Keratinocyte (primary cell): Measurements from ENCODE around the gene CTNND2.

ENCODE experiments used
- EZH2 ChIP-seq: IDR thresholded peaks from one replicate; pipeline ENCODE4 v1.6.1; 2012; ENCODE audit warnings: inconsistent platforms, mild to moderate bottlenecking, low read length, moderate library complexity
- TF ChIP-seq, protein P1 (sequence below), 3 experiments: IDR thresholded peaks in 1 of 3; conservative IDR thresholded peaks in 1 of 3; optimal IDR thresholded peaks in 1 of 3; 2 replicates in 2 of 3; 3 replicates in 1 of 3; pipeline versions ENCODE3 to v1.5.1; 2011; ENCODE audit warnings: low read length in 3 of 3, mild to moderate bottlenecking in 3 of 3, moderate library complexity in 2 of 3, control low read depth in 1 of 3, inconsistent platforms in 1 of 3; ENCODE audit not compliant: insufficient read depth in 2 of 3; ENCODE audit errors: extremely low read depth in 1 of 3

- TF ChIP-seq, protein P1, sequence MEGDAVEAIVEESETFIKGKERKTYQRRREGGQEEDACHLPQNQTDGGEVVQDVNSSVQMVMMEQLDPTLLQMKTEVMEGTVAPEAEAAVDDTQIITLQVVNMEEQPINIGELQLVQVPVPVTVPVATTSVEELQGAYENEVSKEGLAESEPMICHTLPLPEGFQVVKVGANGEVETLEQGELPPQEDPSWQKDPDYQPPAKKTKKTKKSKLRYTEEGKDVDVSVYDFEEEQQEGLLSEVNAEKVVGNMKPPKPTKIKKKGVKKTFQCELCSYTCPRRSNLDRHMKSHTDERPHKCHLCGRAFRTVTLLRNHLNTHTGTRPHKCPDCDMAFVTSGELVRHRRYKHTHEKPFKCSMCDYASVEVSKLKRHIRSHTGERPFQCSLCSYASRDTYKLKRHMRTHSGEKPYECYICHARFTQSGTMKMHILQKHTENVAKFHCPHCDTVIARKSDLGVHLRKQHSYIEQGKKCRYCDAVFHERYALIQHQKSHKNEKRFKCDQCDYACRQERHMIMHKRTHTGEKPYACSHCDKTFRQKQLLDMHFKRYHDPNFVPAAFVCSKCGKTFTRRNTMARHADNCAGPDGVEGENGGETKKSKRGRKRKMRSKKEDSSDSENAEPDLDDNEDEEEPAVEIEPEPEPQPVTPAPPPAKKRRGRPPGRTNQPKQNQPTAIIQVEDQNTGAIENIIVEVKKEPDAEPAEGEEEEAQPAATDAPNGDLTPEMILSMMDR (optimal IDR thresholded peaks at IDR 0.05 in 1 of 3, IDR thresholded peaks at IDR 0.05 in 1 of 3, conservative IDR thresholded peaks at IDR 0.05 in 1 of 3; ENCODE audit: extremely low read depth in 1 of 3, insufficient read depth in 2 of 3, low read length in 3 of 3) = no peak
- no peak for TF ChIP-seq EZH2
These were observed 546.3 kb downstream of the CTNND2 start for GRCh38 chr5:11357928-11358327.
